NCI-H446 (cell line): ENCODE measurements around the gene ASB2.

ENCODE experiments used
- DNase-seq, 2 experiments: peaks; one replicate each; lab custom pipeline; 2025; lab: John Stamatoyannopoulos, UW

ASB2 gene

GRCh38 chr14:93950948-93951634 lies 25.3 kb downstream of the ASB2 start:
- DNase-seq: no peak

DNA sequence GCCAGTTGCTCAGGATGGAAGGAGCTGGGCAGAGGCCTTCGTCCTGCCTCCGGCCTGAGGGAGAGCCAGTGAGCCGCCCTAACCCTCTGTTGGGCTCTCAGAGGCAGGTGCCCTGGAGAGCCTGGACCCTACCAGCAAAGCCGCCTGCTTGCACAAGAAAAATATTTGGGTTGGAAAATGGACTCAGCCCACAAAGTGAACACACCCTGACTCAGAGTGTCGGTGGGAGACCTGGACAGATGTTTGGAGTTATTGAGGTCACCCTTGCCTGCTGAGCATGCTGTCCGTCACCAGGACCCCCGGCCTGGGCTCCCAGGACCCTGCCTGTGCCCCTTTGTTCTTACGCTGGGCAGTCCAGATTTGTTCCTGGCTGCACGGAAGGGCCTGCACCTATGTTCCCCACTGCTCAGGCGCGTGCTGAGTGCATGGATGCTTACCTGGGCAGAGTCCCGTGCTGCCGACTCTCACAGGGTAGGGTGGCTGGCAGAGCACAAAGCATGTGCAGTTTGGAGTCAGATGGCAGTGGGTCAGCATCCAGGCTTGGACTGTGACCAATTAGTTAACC lies 26.8 kb downstream of the ASB2 start:
- no peak for DNase-seq

GRCh38 chr14:93947282-93947681 lies 29.1 kb downstream of the ASB2 start:
- no peak for DNase-seq

GRCh38 chr14:93946541-93947090 lies 29.8 kb downstream of the ASB2 start:
- no peak for DNase-seq

DNA sequence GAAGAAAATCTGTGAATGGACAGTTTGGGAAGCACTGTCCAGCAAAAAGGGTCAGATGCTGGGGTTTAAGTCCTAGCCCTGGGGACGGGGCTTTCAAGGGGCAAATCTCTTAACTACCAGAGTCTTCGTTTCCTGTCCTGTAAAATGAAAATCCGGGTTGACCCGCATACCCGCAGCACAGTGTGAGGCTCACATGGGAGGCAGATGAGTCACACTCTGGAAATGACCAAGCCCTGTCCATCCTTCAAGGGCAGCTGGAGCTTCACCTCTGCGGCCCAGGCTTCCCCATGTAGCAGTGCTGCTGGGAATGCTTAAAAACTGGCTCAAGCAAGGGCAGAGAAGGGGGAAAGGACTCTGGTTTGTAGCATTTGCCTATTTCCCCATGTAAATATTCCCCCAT lies 30.3 kb downstream of the ASB2 start:
- DNase-seq: no peak

- no peak for DNase-seq
Observed at GRCh38 chr14:93945070-93945399, 31.3 kb downstream of the ASB2 start.

GRCh38 chr14:93944348-93945069 lies 31.9 kb downstream of the ASB2 start:
- peak in 1 of 2 experiments; percentile 19 for DNase-seq

GRCh38 chr14:93943930-93944329 lies 32.4 kb downstream of the ASB2 start:
- no peak for DNase-seq

- no peak for DNase-seq
Observed at GRCh38 chr14:93943052-93943451, 33.3 kb downstream of the ASB2 start.

DNA sequence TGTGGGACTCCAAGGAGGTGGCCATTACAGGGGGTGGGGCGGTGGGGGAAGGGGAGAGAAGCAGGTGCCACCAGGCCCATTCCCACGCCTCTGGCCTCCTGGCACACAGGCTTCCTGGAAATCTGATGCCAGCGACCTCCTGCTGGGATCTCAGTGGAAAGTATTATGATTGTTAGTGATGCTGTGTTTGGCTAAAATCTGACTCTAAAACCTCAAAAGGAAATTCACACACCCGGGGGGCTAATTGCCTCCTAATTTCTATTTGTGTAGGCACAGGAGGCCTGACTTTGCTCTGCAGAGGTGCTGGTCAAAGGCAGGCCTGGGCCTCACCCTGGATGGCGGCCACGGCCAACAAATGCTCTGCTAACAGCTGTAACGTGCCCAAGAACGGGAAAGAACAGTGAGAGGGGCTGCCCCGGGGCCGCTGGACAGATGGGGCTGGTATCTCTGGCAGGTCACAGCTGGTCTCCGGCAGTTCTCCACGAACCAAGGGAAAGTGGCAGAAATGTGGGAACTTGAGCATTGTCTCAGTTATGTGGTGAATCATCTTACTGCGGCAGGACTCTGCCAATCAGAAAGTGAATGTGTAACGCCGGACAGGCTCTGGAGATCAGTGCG lies 35.0 kb downstream of the ASB2 start:
- peak in 1 of 2 experiments; percentile 34 for DNase-seq

DNA sequence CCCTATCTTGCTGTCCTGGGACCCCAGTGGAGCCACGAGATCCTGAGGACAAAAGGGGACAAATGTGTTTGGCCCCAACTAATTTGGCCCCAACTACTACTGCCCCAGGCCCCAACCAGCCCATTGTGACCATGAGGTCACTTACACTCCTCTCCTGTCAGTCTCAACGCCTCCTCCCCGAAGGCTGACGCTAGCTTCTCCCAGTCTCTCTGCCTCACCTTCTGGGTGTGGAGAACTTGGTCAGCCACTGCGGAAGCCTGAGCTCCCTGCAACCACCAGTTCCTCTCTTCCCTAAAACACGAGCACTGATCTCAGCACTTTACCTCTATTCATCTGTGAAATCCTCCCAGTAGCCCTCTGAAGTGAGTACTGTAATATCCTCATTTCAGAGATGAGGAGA lies 35.9 kb downstream of the ASB2 start:
- no peak for DNase-seq

DNA sequence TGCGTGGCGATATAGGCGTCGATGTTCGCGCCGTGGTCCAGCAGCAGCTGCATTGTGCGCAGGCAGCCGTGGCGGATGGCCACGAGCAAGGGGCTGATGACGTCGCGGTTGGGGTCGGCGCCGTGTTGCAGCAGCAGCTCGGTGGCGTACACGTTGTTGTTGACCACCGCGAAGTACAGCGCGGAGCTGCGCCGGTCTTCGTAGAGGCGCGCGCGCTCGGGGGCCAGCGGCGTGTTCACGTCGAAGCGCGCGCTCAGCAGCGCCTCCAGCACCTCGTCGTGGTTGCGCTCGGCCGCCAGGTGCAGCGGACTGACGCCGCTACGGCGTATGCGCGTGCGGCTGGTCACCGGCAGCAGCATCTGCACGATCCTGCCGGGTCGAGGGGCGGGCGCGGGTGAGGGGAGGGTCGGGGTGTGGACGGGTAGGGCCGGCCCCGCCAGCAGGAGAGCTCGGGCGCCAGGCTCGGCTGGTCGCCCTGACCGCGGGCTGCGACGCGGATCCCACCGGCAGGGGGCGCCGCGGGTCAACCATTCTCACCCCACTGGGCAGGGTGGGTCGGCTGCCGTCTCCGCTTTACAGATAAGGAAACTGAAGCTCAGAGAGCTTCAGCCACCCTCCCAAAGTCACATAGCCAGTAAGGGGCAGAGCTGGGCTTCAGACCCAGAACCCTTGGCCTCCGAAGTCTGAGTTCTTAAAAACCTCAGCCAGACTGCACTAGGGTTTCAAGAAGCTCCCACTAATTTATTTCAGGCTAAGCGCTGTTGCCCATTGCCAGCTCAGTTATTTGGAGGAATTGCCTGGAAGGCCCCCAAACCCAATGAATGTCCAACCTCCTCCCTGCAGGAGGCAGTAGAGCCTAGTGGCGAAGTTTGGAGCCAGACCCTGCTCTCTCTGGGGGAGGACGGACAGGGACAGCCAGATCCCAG lies 36.8 kb downstream of the ASB2 start:
- DNase-seq: peak in 1 of 2 experiments; percentile 59

GRCh38 chr14:93938751-93939303 lies 37.5 kb downstream of the ASB2 start:
- DNase-seq: no peak

DNA sequence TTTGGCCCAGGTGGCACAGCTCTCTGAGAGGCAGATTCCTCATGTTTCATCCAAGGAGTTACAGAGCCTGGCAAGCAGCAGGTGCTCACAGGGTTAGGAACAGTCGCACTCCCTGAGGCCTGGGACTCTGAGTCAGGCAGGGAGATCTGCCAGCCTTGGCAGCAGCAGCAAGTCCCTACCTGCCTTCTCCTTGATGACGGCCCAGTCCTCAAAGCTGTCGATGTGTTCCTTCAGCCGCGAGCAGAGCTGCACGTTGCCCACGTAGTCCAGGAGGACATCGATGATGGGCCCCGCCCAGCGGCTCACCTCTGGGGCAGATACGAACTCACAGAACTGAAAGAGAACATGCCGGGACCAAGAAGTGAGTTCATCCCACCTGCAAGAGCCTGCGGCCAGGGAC lies 38.9 kb downstream of the ASB2 start:
- DNase-seq: no peak

- no peak for DNase-seq
Observed at GRCh38 chr14:93936926-93937325, 39.4 kb downstream of the ASB2 start.

GRCh38 chr14:93936245-93936644 lies 40.1 kb downstream of the ASB2 start:
- DNase-seq: peak in 1 of 2 experiments; percentile 23

GRCh38 chr14:93935213-93935612 lies 41.2 kb downstream of the ASB2 start:
- no peak for DNase-seq

GRCh38 chr14:93932642-93933041 lies 43.7 kb downstream of the ASB2 start:
- DNase-seq: no peak

GRCh38 chr14:93930989-93931307 lies 45.4 kb downstream of the ASB2 start:
- DNase-seq: no peak

DNA sequence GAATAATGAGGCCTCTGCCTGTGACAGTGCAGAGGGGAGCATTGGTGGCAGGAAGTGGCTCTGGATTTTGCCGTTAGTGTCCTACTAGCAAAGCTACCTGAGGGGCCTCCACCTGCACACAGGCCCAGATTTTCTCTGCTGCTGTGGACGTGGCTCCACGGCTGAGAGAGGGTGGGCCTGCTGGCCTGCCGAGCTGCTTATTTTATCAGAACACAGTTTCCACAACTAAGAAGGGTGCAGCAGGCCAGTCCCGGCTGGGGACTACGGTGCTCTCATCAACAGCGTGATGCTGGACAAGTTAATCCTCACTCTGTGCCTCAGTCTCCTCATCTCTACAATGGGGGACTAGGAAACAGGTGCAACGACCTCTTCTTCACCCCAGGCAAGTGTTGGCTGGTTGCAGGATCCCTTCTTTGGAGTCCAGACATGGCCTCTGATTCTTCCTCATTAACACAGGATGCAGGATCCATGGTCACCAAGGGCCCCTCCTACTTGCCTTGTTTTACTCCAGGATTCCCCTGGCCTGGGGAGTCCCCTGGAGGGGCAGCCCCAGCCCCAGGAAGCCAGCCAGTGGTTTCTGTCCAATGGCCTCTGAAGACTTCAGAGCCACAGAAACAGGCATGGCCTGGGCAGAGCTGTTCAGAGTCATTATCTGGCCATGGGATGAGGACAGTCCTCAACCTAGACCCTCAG lies 45.9 kb downstream of the ASB2 start:
- DNase-seq: no peak

DNA sequence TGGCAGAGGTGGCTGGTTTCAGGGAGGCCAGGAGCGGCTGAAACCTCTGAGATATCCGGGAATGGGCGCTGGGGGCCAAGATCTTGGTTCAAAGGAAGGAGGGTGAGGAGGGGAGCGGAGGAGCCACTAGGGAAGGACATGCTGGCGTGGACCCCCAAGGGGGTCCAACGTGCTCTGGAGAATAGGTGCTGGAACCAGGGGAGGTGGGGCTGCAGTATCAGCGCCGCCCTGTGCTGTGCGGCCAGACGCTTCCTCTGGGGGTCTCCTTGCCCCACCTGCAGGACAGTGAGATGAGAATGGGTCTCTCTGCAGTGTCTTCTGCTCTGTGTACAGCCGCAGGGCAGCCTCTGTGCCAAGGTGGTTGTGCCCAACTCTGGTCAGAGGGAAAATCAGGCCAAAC lies 46.7 kb downstream of the ASB2 start:
- no peak for DNase-seq
